GM12873 (cell line): ENCODE measurements around the gene RNF217.

Experiments used
- CTCF ChIP-seq: IDR thresholded peaks from 2 replicates; pipeline ENCODE4 v1.5.1; 2012; ENCODE audit warnings: low read depth, mild to moderate bottlenecking, moderate library complexity, low read length, control low read depth; ENCODE audit not compliant: insufficient read depth; ENCODE audit errors: missing control alignments

RNF217 gene

DNA sequence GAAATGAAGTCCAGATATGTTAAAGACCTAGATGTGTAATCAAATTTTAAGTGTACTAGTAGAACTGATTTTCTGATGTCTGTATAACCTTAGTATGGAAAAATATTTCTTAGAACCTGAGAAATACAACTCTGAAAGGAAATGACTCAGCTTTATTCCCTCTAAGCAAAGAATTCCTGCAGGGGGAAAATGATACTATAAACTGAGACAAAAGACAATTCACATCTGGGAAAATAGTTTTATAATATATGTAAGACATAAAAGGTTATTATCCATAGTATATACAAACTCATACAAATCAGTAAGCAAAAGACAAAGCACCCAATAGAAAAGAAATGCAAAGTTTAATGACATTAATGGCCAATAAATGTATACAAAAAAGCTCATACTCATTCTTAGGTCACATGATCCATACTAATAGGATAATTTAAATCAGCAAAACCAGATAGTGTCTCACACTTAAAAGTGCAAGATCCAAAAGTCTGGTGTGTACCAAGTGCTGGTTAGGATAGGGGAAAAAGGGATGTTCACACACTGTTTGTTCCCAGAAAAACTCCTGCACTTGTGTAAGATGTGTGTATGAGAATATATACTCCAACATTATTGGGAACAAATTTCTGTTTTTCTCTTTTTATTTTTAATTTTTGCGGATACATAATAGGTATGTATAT is 22.6 kb downstream of the RNF217 start:
- TF ChIP-seq CTCF: no peak

- TF ChIP-seq CTCF: no peak
Observed at GRCh38 chr6:124986164-124986563, 23.9 kb downstream of the RNF217 start.

- no peak for TF ChIP-seq CTCF
Observed at GRCh38 chr6:124987291-124987690, 25.1 kb downstream of the RNF217 start.

DNA sequence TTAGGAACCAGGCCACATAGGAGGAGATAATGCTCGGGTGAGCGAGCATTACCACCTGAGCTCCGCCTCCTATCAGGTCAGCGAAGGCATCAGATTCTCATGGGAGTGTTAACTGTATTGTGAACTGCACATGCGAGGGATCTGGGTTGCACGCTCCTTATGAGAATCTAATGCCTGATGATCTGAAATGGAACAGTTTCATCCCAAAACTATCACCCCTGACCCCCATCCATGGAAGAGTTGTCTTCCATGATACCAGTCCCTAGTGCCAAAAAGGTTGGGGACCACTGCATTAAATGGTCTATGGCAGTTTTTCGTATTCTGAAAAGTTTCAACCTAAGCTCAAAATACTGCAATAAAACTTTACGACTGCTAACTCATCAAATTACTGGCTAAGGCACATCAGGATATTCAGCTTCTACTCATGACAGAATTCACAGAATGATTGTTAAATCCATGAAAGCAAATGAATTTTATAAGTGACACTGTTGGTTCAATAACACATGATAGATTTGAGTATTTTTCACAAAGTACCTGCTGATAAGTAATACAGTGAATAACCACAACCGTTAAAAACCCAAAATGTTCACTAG is 25.9 kb downstream of the RNF217 start:
- TF ChIP-seq CTCF: no peak

DNA sequence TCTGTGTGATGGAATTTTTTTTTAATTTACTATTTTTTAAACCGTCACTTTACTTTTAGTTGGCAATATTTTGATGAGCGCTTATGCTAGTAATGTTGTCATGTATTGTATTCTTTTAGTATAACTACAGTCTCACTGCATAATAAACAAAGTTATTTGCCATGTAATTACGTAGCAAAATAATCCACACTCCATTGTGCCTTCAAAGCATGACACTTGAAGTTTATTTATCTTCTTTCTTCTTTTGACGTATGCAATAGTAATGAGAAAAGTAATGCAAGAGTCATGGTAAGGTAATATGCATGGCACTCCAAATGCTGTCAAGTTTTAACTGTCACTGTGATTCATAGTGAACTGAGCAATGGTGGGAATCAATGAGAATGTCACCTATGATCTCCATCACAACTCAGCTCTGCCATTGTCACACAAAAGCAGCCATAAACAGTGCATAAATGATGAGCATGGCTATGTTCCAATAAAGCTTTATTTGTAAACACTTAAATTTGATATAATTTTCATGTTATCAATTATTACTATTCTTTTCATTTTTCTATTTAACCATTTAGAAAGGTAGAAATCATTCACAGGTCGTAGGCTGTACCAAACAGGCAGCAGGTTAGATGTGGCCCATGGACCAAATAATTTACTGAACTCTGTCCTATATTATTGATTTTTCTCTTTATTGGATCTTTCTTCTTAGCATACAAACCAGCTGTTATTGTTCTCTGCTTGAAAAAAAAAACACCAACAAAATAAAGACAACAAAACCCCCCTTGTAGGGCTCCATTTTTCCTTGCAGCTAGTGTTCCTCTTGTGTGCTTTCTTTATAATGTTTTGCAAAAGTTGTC is 27.1 kb downstream of the RNF217 start:
- no peak for TF ChIP-seq CTCF

GRCh38 chr6:124990988-124991387 is 28.8 kb downstream of the RNF217 start:
- no peak for TF ChIP-seq CTCF

DNA sequence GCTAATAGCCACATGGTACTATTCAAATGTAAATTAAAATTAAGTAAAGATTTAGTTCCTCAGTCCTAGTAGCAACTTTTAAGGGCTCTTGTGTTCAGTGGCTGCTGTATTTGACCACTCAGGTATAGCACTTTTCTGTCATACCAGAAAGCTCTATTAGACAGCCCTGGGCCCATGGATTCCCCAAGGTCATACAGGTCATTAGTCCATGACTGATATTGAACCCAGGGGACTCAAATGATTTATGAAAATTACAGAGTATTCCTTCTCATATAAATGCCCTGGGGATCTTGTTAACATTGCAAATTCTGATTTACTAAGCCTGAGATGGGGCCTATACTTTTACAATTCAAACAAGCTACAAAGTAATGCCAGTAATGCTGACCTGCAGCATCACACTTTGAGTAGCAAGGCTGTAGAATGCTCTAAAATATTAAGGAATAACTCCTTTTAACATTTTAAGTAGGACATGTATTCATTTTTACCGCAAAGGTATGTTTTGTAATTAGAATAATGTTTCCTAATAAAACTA is 29.6 kb downstream of the RNF217 start:
- no peak for TF ChIP-seq CTCF
